Mucosa of rectum (tissue), 2 donors: ENCODE results near the gene ATL1.

Experiments
- H3K27ac ChIP-seq, 2 donors: one replicate each; pipeline ENCODE4 v1.7.0; 2013; ENCODE audit warnings: inconsistent platforms in 2 of 2, low read depth in 2 of 2, low read length in 2 of 2
- H3K27me3 ChIP-seq, 2 donors: one replicate each; pipeline ENCODE4 v1.7.0; 2013; ENCODE audit warnings: low read length in 2 of 2; ENCODE audit not compliant: control insufficient read depth in 2 of 2, insufficient read depth in 2 of 2
- H3K36me3 ChIP-seq, 2 donors: one replicate each; pipeline ENCODE4 v1.7.0; 2013; ENCODE audit warnings: low read length in 2 of 2; ENCODE audit not compliant: control insufficient read depth in 2 of 2, insufficient read depth in 2 of 2
- H3K4me1 ChIP-seq, 2 donors: one replicate each; pipeline ENCODE4 v1.7.0; 2013; ENCODE audit warnings: low read length in 2 of 2, mild to moderate bottlenecking in 1 of 2; ENCODE audit not compliant: control insufficient read depth in 2 of 2, insufficient read depth in 2 of 2
- H3K4me3 ChIP-seq, 2 donors: one replicate each; pipeline ENCODE4 v1.7.0; 2013; ENCODE audit warnings: low read length in 2 of 2
- H3K9ac ChIP-seq, 2 donors: one replicate each; pipeline ENCODE4 v1.7.0; 2013; ENCODE audit warnings: low read length in 2 of 2, low read depth in 1 of 2, mild to moderate bottlenecking in 1 of 2
- H3K9me3 ChIP-seq, 2 donors: one replicate each; pipeline ENCODE4 v1.7.0; 2013; ENCODE audit warnings: low read length in 2 of 2; ENCODE audit not compliant: control insufficient read depth in 2 of 2
- donor health status: healthy.
- donor health status: Normal muscosa, but diverticular disease.

ATL1 gene

DNA sequence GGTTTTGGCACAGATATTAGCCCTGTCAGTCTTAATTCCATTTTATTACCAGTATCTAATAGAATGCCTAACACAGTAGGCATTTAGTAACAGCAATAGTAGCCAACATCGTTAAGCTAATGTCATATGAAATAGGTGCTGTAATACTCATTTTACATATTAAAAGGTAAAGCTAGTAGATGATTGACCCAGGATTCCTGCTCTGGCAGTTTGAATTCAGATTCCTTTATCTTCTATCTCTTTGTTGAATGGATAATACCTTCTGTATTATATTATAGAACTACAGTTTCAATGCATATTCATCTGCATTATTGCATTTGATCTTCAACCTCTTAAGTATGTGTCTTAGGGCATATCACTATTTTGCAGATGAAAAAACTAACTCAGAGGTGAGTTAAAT, 2.9 kb downstream of the ATL1 start:
- no peak overlapping the region for H3K4me3 ChIP-seq
- peaks cover 0 to 3% of the 10 kb centered on the region in 2 donors for H3K27me3 ChIP-seq
- H3K9me3 ChIP-seq, result no peaks in the 10 kb centered on the region
- peaks cover 3 to 11% of the 10 kb centered on the region in 2 donors for H3K4me1 ChIP-seq
- no peaks in the 10 kb centered on the region for H3K36me3 ChIP-seq
- no peak overlapping the region for H3K27ac ChIP-seq
- H3K9ac ChIP-seq, result no peak overlapping the region

DNA sequence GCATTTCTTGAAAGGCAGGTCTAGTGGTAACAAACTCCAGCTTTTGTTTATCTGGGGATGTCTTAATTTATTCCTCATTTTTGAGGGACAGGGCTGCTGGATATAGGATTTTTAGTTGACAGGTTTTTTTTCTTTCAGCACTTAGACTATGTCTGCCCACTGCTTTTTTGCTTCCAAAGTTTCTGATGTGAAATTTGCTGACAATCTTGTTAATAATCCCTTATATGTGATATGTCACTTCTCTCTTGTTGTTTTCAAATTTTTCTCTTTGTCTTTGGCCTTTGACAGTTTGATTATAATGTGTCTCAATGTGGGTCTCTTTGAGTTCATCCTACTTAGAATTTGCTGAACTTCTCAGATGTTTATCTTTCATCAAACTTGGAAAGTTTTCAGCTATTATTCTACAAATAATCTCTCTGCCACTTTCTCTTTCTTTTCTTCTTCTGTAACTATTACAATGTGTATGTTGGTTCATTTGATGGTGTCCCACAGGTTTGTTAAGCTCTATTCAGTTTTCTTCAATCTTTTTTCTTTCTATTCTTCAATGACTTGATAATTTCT, 9.8 kb downstream of the ATL1 start:
- Histone ChIP-seq H3K27me3 (no peaks in the 10 kb centered on the region), H3K4me1 (no peaks in the 10 kb centered on the region), H3K4me3 (no peak overlapping the region), H3K9me3 (peaks cover 0 to 2% of the 10 kb centered on the region in 2 donors), H3K36me3 (no peaks in the 10 kb centered on the region), H3K9ac (no peak overlapping the region), H3K27ac (no peak overlapping the region)

DNA sequence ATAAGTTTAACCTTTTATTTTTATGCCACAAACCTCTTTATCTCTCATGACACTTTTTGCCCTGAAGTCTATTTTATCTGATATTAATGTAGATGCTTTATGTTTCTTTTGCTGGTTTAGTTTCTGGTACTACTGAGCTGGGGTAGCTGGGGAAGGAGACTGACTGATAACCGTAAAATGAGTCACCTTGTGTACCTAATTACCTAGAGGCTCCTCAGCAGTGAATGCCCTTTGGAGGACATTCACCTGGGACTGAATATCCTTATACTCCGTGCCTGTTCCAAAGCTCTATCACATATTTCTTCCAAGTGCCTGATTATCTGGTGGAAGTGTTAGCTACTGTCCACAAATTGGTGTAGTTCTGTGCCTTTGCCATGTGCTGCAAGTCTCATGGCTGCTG, 13.9 kb downstream of the ATL1 start:
- no peak overlapping the region for H3K9ac ChIP-seq
- no peak overlapping the region for H3K4me3 ChIP-seq
- H3K9me3 ChIP-seq, result peaks cover 0 to 2% of the 10 kb centered on the region in 2 donors
- H3K27me3 ChIP-seq, result no peaks in the 10 kb centered on the region
- H3K36me3 ChIP-seq, result no peaks in the 10 kb centered on the region
- H3K27ac ChIP-seq, result no peak overlapping the region
- no peaks in the 10 kb centered on the region for H3K4me1 ChIP-seq

DNA sequence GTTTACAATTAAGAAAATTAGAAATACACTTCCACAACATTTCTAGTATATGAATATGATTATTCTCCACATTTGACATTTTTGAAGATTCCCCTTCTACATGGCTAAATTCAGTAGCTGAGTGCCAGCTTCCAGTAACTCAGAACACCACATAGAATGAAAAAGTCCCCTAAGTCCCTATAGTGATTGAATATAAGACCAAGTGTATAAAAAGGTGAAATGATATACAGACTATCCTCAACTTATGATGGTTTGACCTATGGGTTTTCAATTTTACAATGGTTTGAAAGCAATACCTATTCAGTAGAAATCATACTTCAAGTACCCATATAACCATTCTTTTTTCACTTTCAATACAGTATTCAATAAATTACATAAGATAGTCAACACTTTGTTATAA, 15.8 kb downstream of the ATL1 start:
- Histone ChIP-seq H3K36me3 (no peaks in the 10 kb centered on the region), H3K4me1 (no peaks in the 10 kb centered on the region), H3K27me3 (no peaks in the 10 kb centered on the region), H3K9ac (no peak overlapping the region), H3K27ac (no peak overlapping the region), H3K4me3 (no peak overlapping the region), H3K9me3 (no peaks in the 10 kb centered on the region)

DNA sequence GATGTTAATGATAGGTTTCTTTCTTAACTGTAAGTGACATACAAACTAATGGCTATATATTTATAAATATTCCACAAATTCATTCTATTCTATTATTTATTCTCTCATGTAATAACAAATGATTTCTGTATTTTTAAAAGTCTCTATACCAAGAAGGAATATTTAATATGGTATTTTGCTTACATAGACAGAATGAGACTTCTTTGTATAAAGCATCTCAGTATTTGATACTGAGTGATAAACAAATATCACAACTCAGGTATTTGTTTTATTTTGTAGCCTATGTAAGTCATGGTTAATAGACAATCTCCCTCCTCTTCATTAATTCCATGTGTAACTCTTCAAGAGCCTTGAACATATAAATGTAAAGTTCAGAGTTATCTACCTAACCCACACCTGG, 18.0 kb downstream of the ATL1 start:
- H3K4me1 ChIP-seq, result no peaks in the 10 kb centered on the region
- no peak overlapping the region for H3K27ac ChIP-seq
- no peak overlapping the region for H3K4me3 ChIP-seq
- H3K9me3 ChIP-seq, result no peaks in the 10 kb centered on the region
- H3K36me3 ChIP-seq, result no peaks in the 10 kb centered on the region
- H3K27me3 ChIP-seq, result no peaks in the 10 kb centered on the region
- H3K9ac ChIP-seq, result no peak overlapping the region

DNA sequence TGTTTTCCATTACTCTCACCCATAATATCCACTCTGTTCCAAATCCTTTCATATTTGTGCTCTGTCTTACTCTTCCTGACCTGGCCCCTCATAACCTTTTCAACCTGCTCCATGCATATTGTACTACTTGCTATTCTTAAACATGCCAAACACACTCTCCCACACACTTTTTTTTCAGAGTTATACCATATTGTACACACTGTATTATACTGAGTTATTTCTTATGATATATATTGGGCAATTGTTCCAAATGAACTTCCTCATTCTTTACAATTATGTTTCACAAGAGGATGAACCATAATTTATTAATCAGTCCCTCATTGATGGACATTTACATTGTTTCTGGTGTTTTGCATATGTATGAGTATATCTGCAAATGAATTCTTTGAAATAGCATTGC, 18.5 kb downstream of the ATL1 start:
- H3K27ac ChIP-seq, result no peak overlapping the region
- no peak overlapping the region for H3K4me3 ChIP-seq
- H3K27me3 ChIP-seq, result no peaks in the 10 kb centered on the region

DNA sequence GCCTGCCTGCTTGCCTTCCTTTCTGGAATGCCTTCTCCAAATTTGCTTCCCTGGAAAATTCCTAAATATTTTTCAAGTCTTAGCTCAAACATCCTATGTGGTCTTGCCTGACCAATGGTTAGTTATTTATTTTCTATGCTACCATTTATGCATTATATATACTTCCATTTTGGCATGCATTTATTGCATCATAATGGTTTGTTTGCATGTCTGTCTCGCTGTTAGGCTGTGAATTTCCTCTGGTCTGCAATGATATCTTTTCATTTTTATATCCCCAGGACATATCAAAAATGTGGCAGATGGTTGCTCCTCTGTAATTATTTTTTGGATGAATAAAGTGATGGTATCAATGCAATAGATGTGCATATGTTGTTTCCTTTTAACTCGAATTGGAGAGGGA, 30.5 kb downstream of the ATL1 start:
- Histone ChIP-seq H3K4me3 (no peak overlapping the region), H3K27ac (no peak overlapping the region), H3K9ac (no peak overlapping the region), H3K36me3 (peaks cover 0 to 3% of the 10 kb centered on the region in 2 donors), H3K27me3 (no peaks in the 10 kb centered on the region), H3K9me3 (no peaks in the 10 kb centered on the region), H3K4me1 (no peaks in the 10 kb centered on the region)

More for the DNA sequence above, 18.5 kb downstream of the ATL1 start:
- Histone ChIP-seq H3K9me3 (no peaks in the 10 kb centered on the region), H3K36me3 (no peaks in the 10 kb centered on the region), H3K4me1 (no peaks in the 10 kb centered on the region), H3K9ac (no peak overlapping the region)

DNA sequence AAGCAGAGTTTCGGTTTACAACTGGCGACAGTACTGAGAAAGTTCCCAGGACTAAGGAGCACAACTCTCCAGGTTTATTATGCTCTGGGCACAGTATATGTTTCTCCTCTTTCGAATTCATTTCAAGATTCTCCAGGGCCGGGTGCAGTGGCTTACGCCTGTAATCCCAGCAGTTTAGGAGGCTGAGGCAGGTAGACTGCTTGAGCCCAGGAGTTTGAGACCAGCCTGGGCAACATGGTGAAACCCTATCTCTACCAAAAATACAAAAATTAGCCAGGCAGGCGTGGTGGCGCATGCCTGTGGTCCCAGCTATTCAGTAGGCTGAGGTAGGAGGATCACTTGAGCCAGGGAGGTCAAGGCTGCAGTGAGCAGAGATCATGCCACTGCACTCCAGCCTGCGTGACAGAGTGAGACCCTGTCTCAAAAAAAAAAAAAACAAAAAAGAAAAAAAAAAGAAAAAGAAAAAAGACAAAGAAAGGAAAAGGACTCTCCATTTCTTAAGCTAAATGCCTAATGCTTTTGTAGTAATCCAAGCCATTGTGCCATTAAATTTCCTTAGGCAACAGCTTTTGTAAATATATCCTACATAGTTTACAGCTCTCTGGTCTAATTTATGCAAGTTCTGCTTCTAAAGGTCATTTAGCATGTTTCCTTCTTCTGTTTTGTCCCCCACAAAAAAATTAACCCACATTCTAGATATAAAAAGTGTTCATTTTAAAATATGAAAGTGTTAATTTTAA, 34.8 kb downstream of the ATL1 start:
- no peaks in the 10 kb centered on the region for H3K27me3 ChIP-seq
- no peaks in the 10 kb centered on the region for H3K9me3 ChIP-seq
- no peak overlapping the region for H3K27ac ChIP-seq
- H3K4me1 ChIP-seq, result no peaks in the 10 kb centered on the region
- H3K36me3 ChIP-seq, result peaks cover 0 to 3% of the 10 kb centered on the region in 2 donors
- H3K9ac ChIP-seq, result no peak overlapping the region
- H3K4me3 ChIP-seq, result no peak overlapping the region

DNA sequence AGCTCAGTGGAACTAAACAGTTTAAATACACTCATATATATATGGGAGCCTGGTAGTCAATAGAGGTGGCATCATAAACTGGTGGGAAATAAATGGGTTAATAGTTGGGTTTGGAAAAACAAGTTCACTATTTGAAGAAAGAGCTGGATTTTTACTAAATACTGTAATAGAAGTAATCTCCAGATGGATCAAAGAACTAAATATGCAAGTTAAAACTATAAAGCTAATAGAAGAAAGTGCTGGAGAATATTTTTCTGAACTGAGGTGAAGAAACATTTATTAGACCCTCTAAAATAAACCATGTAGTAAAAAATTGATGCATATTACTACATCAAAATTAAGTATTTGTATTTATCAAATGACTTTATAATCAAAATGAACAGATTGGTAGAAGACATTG, 38.8 kb downstream of the ATL1 start:
- Histone ChIP-seq H3K4me3 (no peak overlapping the region), H3K27me3 (no peaks in the 10 kb centered on the region), H3K9ac (no peak overlapping the region), H3K27ac (no peak overlapping the region), H3K4me1 (no peaks in the 10 kb centered on the region), H3K36me3 (no peaks in the 10 kb centered on the region), H3K9me3 (no peaks in the 10 kb centered on the region)

DNA sequence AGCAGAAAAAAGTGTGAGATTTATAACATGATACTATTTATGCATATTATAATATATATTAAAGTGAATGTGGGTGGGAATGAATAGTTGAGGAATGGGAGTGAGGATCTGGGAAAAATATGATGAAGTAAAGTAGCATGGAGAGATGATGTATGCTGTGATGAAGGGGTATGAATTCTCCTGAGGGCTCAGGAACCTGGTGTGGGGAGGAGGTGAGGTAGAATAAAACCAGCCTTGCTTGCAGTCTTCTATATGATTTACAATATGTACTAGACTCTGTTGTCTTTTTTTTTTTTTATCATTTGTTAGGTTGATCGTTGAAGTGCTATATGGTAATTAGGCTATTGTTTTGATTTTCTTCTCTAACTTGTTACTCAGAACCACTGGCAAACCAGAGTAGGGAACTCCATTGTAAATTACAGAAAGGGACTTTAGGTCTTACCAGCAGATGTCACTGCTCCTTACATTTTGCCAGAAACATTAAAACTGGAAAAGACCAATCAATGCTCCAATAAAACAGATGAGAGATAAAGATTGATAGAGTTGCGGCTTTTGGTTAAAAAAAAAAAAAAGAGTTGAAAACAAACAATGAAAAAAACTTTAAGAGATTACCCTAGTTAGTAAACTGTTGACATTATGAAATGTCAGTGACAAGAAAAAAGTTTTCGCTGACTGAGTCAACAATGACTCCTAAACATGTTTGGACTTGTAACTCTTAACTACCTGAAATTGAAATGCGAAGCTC, 39.9 kb downstream of the ATL1 start:
- Histone ChIP-seq H3K9ac (no peak overlapping the region), H3K4me1 (no peaks in the 10 kb centered on the region), H3K9me3 (no peaks in the 10 kb centered on the region), H3K27ac (no peak overlapping the region), H3K27me3 (no peaks in the 10 kb centered on the region), H3K4me3 (no peak overlapping the region), H3K36me3 (no peaks in the 10 kb centered on the region)
